GM12878 (cell line): ENCODE data around the gene ING3. TPM values are rescaled to one million over a fixed set of nuclear protein-coding genes. Genes with fewer than 3 reads are reported as not detected.

Experiments used
- ATAC-seq: fragments of 200-7000 bp; cut with Tn5 transposase; 3 replicates; pipeline ENCODE4 v1.9.1; 2020; ENCODE audit warnings: mild to moderate bottlenecking, moderate library complexity
- BruUV-seq: library from RNA; stranded (reverse); fragments of 400-500 nt; replicated peaks from 2 replicates; lab custom pipeline; 2021; lab: Mats Ljungman, UMichigan
- CTCF ChIA-PET: fragments of 300-600 bp; sonication (Branson Sonifier 250); formaldehyde crosslinking; extraction: SDS; loops from one replicate; lab custom pipeline; 2021; ENCODE audit warnings: inconsistent platforms; lab: Yijun Ruan, JAX
- POLR2A ChIA-PET: fragments of 350-600 bp; formaldehyde crosslinking; extraction: SDS; loops from one replicate; lab custom pipeline; 2021; ENCODE audit warnings: inconsistent platforms; lab: Charles Lee
- RAD21 ChIA-PET: fragments of 300-600 bp; sonication (Branson Sonifier 250); formaldehyde crosslinking; loops from one replicate; lab custom pipeline; 2023; ENCODE audit warnings: antibody characterized with exemption; ENCODE audit not compliant: unreplicated experiment; lab: Charles Lee
- SMC1A ChIA-PET: fragments of 300-600 bp; sonication (Branson Sonifier 250); formaldehyde crosslinking; loops from one replicate; lab custom pipeline; 2023; ENCODE audit not compliant: unreplicated experiment, uncharacterized antibody; lab: Charles Lee
- DNase-seq: peaks from one replicate; pipeline ENCODE4 v3.0.0-alpha.2; 2011; ENCODE audit warnings: low read depth, low spot score
- FAIRE-seq: peaks from 3 replicates; lab custom pipeline; 2011; peaks lifted over from hg19 to GRCh38; lab: Jason Lieb, UNC
- H2AFZ ChIP-seq: 2 replicates; pipeline ENCODE4 v1.6.0; 2011; ENCODE audit warnings: low read depth, low read length, control low read depth; ENCODE audit not compliant: control insufficient read depth
- H3K27ac ChIP-seq: 2 replicates; pipeline ENCODE4 v1.5.1; 2011; ENCODE audit warnings: control low read depth; ENCODE audit not compliant: control insufficient read depth, insufficient read depth
- H3K27me3 ChIP-seq, 2 experiments: replicated peaks in 1 of 2; 2 replicates each; pipeline versions ENCODE4 v1.6.0 to v1.6.1; 2011; ENCODE audit warnings: low read length in 1 of 2; ENCODE audit not compliant: control insufficient read depth in 2 of 2, insufficient read depth in 2 of 2
- H3K36me3 ChIP-seq, 2 experiments: 2 replicates each; pipeline ENCODE4 v1.5.1; 2011; ENCODE audit warnings: low read length in 1 of 2; ENCODE audit not compliant: control insufficient read depth in 2 of 2, insufficient read depth in 2 of 2
- H3K4me1 ChIP-seq: 2 replicates; pipeline ENCODE4 v1.6.1; 2011; ENCODE audit warnings: mild to moderate bottlenecking, low read length, moderate library complexity, mixed read lengths; ENCODE audit not compliant: control insufficient read depth, insufficient read depth
- H3K4me2 ChIP-seq: 2 replicates; pipeline ENCODE4 v1.6.0; 2011; ENCODE audit warnings: control low read depth; ENCODE audit not compliant: control insufficient read depth, insufficient read depth
- H3K4me3 ChIP-seq: fragments of 200-600 bp; sonication (generic); 2 replicates; pipeline ENCODE4 v1.5.1; 2016
- H3K79me2 ChIP-seq: 2 replicates; pipeline ENCODE4 v1.6.0; 2011; ENCODE audit warnings: low read length; ENCODE audit not compliant: control insufficient read depth, insufficient read depth
- H3K9ac ChIP-seq: 2 replicates; pipeline ENCODE4 v1.8.0; 2011; ENCODE audit warnings: low read length, control low read depth, mixed read lengths; ENCODE audit not compliant: control insufficient read depth, insufficient read depth
- H3K9me3 ChIP-seq: replicated peaks from 3 replicates; pipeline ENCODE4 v1.5.1; 2011; ENCODE audit warnings: mild to moderate bottlenecking, low read length; ENCODE audit not compliant: control insufficient read depth, insufficient read depth
- H4K20me1 ChIP-seq: 2 replicates; pipeline ENCODE4 v1.6.0; 2011; ENCODE audit not compliant: control insufficient read depth, insufficient read depth
- ASH2L ChIP-seq: fragments of 300-600, 200-600 bp; sonication (generic); IDR thresholded peaks from 2 replicates; pipeline ENCODE4 v1.6.1; 2017; ENCODE audit warnings: low read depth, mild to moderate bottlenecking, borderline replicate concordance
- CBX3 ChIP-seq: fragments of 200-600 bp; sonication (generic); IDR thresholded peaks from 2 replicates; pipeline ENCODE4 v1.6.1; 2016; ENCODE audit warnings: low read depth, borderline replicate concordance
- KAT2A ChIP-seq: conservative IDR thresholded peaks from 2 replicates; pipeline ENCODE4 v1.6.1; 2011; ENCODE audit warnings: low read depth, low read length; ENCODE audit not compliant: control insufficient read depth
- MYB ChIP-seq: fragments of 150-350 bp; IDR thresholded peaks from 2 replicates; pipeline ENCODE4 v1.6.1; 2014; ENCODE audit warnings: mild to moderate bottlenecking, low read depth, low read length, borderline replicate concordance
- MYC ChIP-seq: IDR thresholded peaks from 2 replicates; pipeline ENCODE4 v1.6.1; 2011; ENCODE audit warnings: mild to moderate bottlenecking, low read length, moderate library complexity, inconsistent platforms; ENCODE audit not compliant: insufficient read depth, insufficient replicate concordance, insufficient read length, severe bottlenecking
- NKRF ChIP-seq: fragments of 450-650 bp; conservative IDR thresholded peaks from 2 replicates; pipeline ENCODE4 v1.6.1; 2017; ENCODE audit warnings: mild to moderate bottlenecking, moderate library complexity
- PAX8 ChIP-seq: fragments of 450-650 bp; IDR thresholded peaks from 2 replicates; pipeline ENCODE4 v1.6.1; 2017; ENCODE audit warnings: mild to moderate bottlenecking, moderate library complexity
- RCOR1 ChIP-seq: conservative IDR thresholded peaks from 2 replicates; pipeline ENCODE4 v1.6.1; 2012; ENCODE audit warnings: low read depth, low read length, improper control_type of control experiment
- SP1 ChIP-seq: IDR thresholded peaks from one replicate; pipeline ENCODE4 v1.6.1; 2011; ENCODE audit warnings: low read depth, low read length
- YBX1 ChIP-seq: fragments of 450-650 bp; IDR thresholded peaks from 2 replicates; pipeline ENCODE4 v1.6.1; 2016; ENCODE audit warnings: antibody characterized with exemption
- ZNF217 ChIP-seq: fragments of 450-650 bp; IDR thresholded peaks from 2 replicates; pipeline ENCODE4 v1.6.1; 2017; ENCODE audit warnings: antibody characterized with exemption, mild to moderate bottlenecking
- ZNF687 ChIP-seq: fragments of 450-650 bp; IDR thresholded peaks from 2 replicates; pipeline ENCODE4 v1.6.1; 2017; ENCODE audit warnings: mild to moderate bottlenecking, moderate library complexity
- WGBS: methylation state at CpG from one replicate; pipeline ENCODE4 v1.1.6; 2016; ENCODE audit warnings: low lambda C conversion rate; ENCODE audit not compliant: insufficient replicate concordance, insufficient coverage; ENCODE audit errors: missing lambda C conversion rate; 5-methylcytosine and 5-hydroxymethylcytosine counted together
- in situ Hi-C: fragments of 300-500 bp; cut with MboI; formaldehyde crosslinking; loops from 9 replicates; pipeline ENCODE4 v1.14.3; 2018; ENCODE audit warnings: mixed read lengths
- intact Hi-C: fragments of 100-400 bp; cut with micrococcal nuclease; formaldehyde crosslinking; loops from one replicate; pipeline ENCODE4 v1.14.2; 2022; ENCODE audit not compliant: unreplicated experiment
- polyA plus RNA-seq, 11 experiments: library from polyadenylated mRNA; depleted of rRNA in 4 of 11; unstranded in 6 of 11; stranded (reverse) in 5 of 11; fragments of >200 nt; fragmentation: Nextera tagmentation in 4 of 11; fragmentation: Illumina TruSeq in 1 of 11; extraction: Ambion mirVana in 4 of 11; extraction: Trizol in 1 of 11; gene quantifications; 1 replicate in 1 of 11; 2 replicates in 10 of 11; pipeline versions ENCODE4 v1.2.1 to v1.2.3, GENCODE V29; 2011 to 2016; ENCODE audit warnings: inconsistent platforms in 2 of 11, missing spikeins in 2 of 11, low read depth in 1 of 11
- total RNA-seq, 4 experiments: library from RNA; depleted of rRNA in 3 of 4; stranded (reverse); fragments of >200 nt in 3 of 4; fragmentation: Illumina TruSeq in 1 of 4; extraction: Trizol in 1 of 4; gene quantifications; 2 replicates each; pipeline versions ENCODE4 v1.2.1 to v1.2.3, GENCODE V29; 2013 to 2021
- TF ChIP-seq, protein P1 (sequence below): IDR thresholded peaks from 2 replicates; pipeline ENCODE4 v1.6.1; 2012; ENCODE audit warnings: low read depth, low read length, improper control_type of control experiment

Gene ING3
- total and polyA plus RNA-seq, 10 of the 15 experiments (the other 5 are each of a cell fraction or from before 2014, with no cell fraction given): 12.1 to 60.8 (median 28.8) TPM

- SMC1A ChIA-PET: interaction anchor here (1.0 to 2.1 kb wide), 4 partner anchors 9 to 82 kb away, joined by 3 to 5 read pairs (median 4); no protein-coding TSS in a partner anchor
- no TSS peak for BruUV-seq
- RAD21 ChIA-PET: interaction anchor here (1.2 kb wide), 1 partner anchor 14 kb away, joined by 3 read pairs; no protein-coding TSS in a partner anchor
- no peak for FAIRE-seq
- no peaks in the 10 kb centered on the region for H3K4me1 ChIP-seq
- 39% methylated on average over 9 of the region's 9 CpGs for WGBS
- DNase-seq: no peak
- intact Hi-C loops (no loop called here), in situ Hi-C loops (no loop called here)
- H3K79me2 ChIP-seq: no peaks in the 10 kb centered on the region
- no peaks in the 10 kb centered on the region for H4K20me1 ChIP-seq
- H3K27ac ChIP-seq: no peak overlapping the region
- CTCF ChIA-PET: interaction anchor here (0.9 to 5.1 kb wide), 5 partner anchors 9 to 108 kb away, joined by 3 to 30 read pairs (median 5); partner anchors contain the start of gene CPED1
- H3K4me2 ChIP-seq: no peak overlapping the region
- H3K36me3 ChIP-seq: no peaks in the 10 kb centered on the region
- H3K9ac ChIP-seq: no peak overlapping the region
- no peak overlapping the region for H2AFZ ChIP-seq
- H3K4me3 ChIP-seq: no peak overlapping the region
- no peaks in the 10 kb centered on the region for H3K9me3 ChIP-seq
- POLR2A ChIA-PET: interaction anchor here (0.6 kb wide), 1 partner anchor 143 kb away, joined by 4 read pairs; no protein-coding TSS in a partner anchor
- ATAC-seq: no peak
- H3K27me3 ChIP-seq: peaks cover 0 to 6% of the 10 kb centered on the region in 2 experiments; a peak in 1 of 4 replicates
- TF ChIP-seq MYC: no peak
- TF ChIP-seq ASH2L: no peak
- no peak for TF ChIP-seq KAT2A
- no peak for TF ChIP-seq YBX1
- TF ChIP-seq ZNF687: no peak
- TF ChIP-seq SP1: no peak
- TF ChIP-seq, protein P1, sequence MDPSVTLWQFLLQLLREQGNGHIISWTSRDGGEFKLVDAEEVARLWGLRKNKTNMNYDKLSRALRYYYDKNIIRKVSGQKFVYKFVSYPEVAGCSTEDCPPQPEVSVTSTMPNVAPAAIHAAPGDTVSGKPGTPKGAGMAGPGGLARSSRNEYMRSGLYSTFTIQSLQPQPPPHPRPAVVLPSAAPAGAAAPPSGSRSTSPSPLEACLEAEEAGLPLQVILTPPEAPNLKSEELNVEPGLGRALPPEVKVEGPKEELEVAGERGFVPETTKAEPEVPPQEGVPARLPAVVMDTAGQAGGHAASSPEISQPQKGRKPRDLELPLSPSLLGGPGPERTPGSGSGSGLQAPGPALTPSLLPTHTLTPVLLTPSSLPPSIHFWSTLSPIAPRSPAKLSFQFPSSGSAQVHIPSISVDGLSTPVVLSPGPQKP: no peak
- TF ChIP-seq RCOR1: no peak
- no peak for TF ChIP-seq PAX8
- no peak for TF ChIP-seq MYB
- TF ChIP-seq CBX3: no peak
- no peak for TF ChIP-seq NKRF
- TF ChIP-seq ZNF217: no peak
Measured at GRCh38 chr7:121000081-121000983, 49.8 kb downstream of the ING3 start.
